Measurements from ENCODE around the gene ABTB2. TPM values are rescaled to one million over a fixed set of nuclear protein-coding genes. Genes with fewer than 3 reads are reported as not detected.

Gene ABTB2
- 0.89 TPM for polyA plus RNA-seq (2013, experiment 1 of 2)
- 0.94 TPM for polyA plus RNA-seq (2013, experiment 2 of 2)

DNA sequence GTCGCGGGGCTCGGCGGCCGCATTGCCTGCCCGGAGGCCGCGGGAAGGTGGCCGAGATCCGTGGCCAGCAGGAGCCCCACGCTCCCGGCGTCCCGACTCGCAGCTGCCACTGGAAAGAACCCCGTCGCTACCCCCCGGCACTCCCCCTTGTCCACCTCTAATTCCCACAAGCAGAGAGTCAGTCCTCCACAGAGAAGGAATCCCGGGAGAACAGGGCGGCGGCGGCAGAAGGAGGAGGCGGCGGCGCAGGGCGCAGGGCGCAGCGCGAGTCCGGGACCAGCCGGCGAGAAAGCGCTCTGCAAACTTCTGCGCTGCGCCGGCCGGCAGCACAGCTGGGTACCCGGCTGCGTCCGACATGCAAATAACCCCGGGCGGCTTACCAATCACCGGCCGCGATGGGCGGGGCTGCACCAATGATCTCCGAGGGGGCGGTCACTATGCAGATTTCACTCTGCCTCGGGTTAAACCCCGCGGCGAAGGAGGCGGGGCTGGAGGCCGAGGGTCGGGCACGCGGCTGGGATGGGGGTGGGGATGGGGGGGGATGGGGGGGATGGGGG is at the start of gene ABTB2:
Gene ABTB2, minus strand, starts transcription at position 310 of the 557 bp plus-strand sequence.
- Histone ChIP-seq H3K9me3 (replicated peaks in 1 of 2; ENCODE audit: control insufficient read depth in 2 of 2, insufficient read depth in 1 of 2, low read depth in 1 of 2, low read length in 2 of 2) (no peaks in the 10 kb centered on the region), H3K4me3 (ENCODE audit: low read length in 2 of 2) (peak within 1 kb of the TSS; percentile 66 to 77), H3K4me2 (ENCODE audit: insufficient read depth, low read length, poor library complexity, severe bottlenecking) (peak within 1 kb of the TSS; percentile 99), H3K9ac (ENCODE audit: low read depth, low read length, poor library complexity) (peak within 1 kb of the TSS; percentile 82), H4K91ac (ENCODE audit: low read depth, low read length, poor library complexity) (peak within 1 kb of the TSS; percentile 53), H3K18ac (ENCODE audit: low read length) (peak within 1 kb of the TSS; percentile 93), H3K14ac (ENCODE audit: low read length) (no peak within 1 kb of the TSS), H4K8ac (ENCODE audit: low read depth, low read length) (no peak within 1 kb of the TSS), H3K79me1 (ENCODE audit: low read depth, low read length) (no peaks in the 10 kb centered on the region), H2AK5ac (ENCODE audit: low read depth, low read length) (peak within 1 kb of the TSS; percentile 78), H2BK120ac (ENCODE audit: low read depth, low read length) (no peak within 1 kb of the TSS), H3K27ac (replicated peaks; ENCODE audit: low read length) (no peak within 1 kb of the TSS), H2BK5ac (ENCODE audit: low read length) (peak within 1 kb of the TSS; percentile 21), H3K4me1 (ENCODE audit: control insufficient read depth in 2 of 2, insufficient read depth in 1 of 2, low read depth in 1 of 2, low read length in 2 of 2) (peaks cover 15 to 18% of the 10 kb centered on the region in 2 donors), H2BK15ac (ENCODE audit: low read length) (peak within 1 kb of the TSS; percentile 38), H2AFZ (ENCODE audit: low read length) (peak within 1 kb of the TSS; percentile 98), H3K27me3 (ENCODE audit: control insufficient read depth in 3 of 3, insufficient read depth in 3 of 3, low read depth in 1 of 3, low read length in 3 of 3) (peaks cover 3 to 29% (median 5%) of the 10 kb centered on the region in 3 experiments), H3K23ac (ENCODE audit: low read depth, low read length, poor library complexity) (peak within 1 kb of the TSS; percentile 59), H3K4ac (ENCODE audit: low read length) (peak within 1 kb of the TSS; percentile 69), H2BK12ac (ENCODE audit: low read length) (no peak within 1 kb of the TSS), H3K36me3 (replicated peaks in 1 of 2; ENCODE audit: control insufficient read depth in 2 of 2, insufficient read depth in 2 of 2, low read length in 2 of 2) (no peaks in the 10 kb centered on the region)
- DNase-seq (ENCODE audit: low spot score), result peak; percentile 96
- no CpG with 5 or more reads among the region's 57 CpGs for WGBS, 2 donors (ENCODE audit: extremely low coverage in 2 of 2, insufficient read length in 2 of 2, insufficient replicate concordance in 1 of 2)

- no peak overlapping the region for H3K4me3 ChIP-seq (ENCODE audit: low read length in 2 of 2)
- no peak overlapping the region for H3K9ac ChIP-seq (ENCODE audit: low read depth, low read length, poor library complexity)
- no peak overlapping the region for H2AFZ ChIP-seq (ENCODE audit: low read length)
- no peaks in the 10 kb centered on the region for H3K79me1 ChIP-seq (ENCODE audit: low read depth, low read length)
- H3K27me3 ChIP-seq (ENCODE audit: control insufficient read depth in 3 of 3, insufficient read depth in 3 of 3, low read depth in 1 of 3, low read length in 3 of 3), result peaks cover 0 to 4% (median 2%) of the 10 kb centered on the region in 3 experiments
- no peak overlapping the region for H2BK12ac ChIP-seq (ENCODE audit: low read length)
- no peak overlapping the region for H3K14ac ChIP-seq (ENCODE audit: low read length)
- no peaks in the 10 kb centered on the region for H3K4me1 ChIP-seq (ENCODE audit: control insufficient read depth in 2 of 2, insufficient read depth in 1 of 2, low read depth in 1 of 2, low read length in 2 of 2)
- no peak overlapping the region for H2BK120ac ChIP-seq (ENCODE audit: low read depth, low read length)
- no peak overlapping the region for H4K8ac ChIP-seq (ENCODE audit: low read depth, low read length)
- no peak overlapping the region for H3K4ac ChIP-seq (ENCODE audit: low read length)
- H3K18ac ChIP-seq (ENCODE audit: low read length), result no peak overlapping the region
- no peak overlapping the region for H2BK5ac ChIP-seq (ENCODE audit: low read length)
- no peak overlapping the region for H3K23ac ChIP-seq (ENCODE audit: low read depth, low read length, poor library complexity)
- H4K91ac ChIP-seq (ENCODE audit: low read depth, low read length, poor library complexity), result no peak overlapping the region
- no peak overlapping the region for H2AK5ac ChIP-seq (ENCODE audit: low read depth, low read length)
- WGBS, 2 donors (ENCODE audit: extremely low coverage in 2 of 2, insufficient read length in 2 of 2, insufficient replicate concordance in 1 of 2), result no CpG with 5 or more reads among the region's 2 CpGs
- H3K36me3 ChIP-seq (replicated peaks in 1 of 2; ENCODE audit: control insufficient read depth in 2 of 2, insufficient read depth in 2 of 2, low read length in 2 of 2), result no peaks in the 10 kb centered on the region
- H3K27ac ChIP-seq (replicated peaks; ENCODE audit: low read length), result no peak overlapping the region
- peaks cover 0 to 2% of the 10 kb centered on the region in 2 donors for H3K9me3 ChIP-seq (replicated peaks in 1 of 2; ENCODE audit: control insufficient read depth in 2 of 2, insufficient read depth in 1 of 2, low read depth in 1 of 2, low read length in 2 of 2)
- no peak for DNase-seq (ENCODE audit: low spot score)
- no peak overlapping the region for H2BK15ac ChIP-seq (ENCODE audit: low read length)
- no peak overlapping the region for H3K4me2 ChIP-seq (ENCODE audit: insufficient read depth, low read length, poor library complexity, severe bottlenecking)
Observed at GRCh38 chr11:34407121-34407813, 49.5 kb upstream of the ABTB2 start.

GRCh38 chr11:34406413-34406812 is 48.6 kb upstream of the ABTB2 start:
- Histone ChIP-seq H3K4ac (ENCODE audit: low read length) (no peak overlapping the region), H4K8ac (ENCODE audit: low read depth, low read length) (no peak overlapping the region), H2BK120ac (ENCODE audit: low read depth, low read length) (no peak overlapping the region), H3K23ac (ENCODE audit: low read depth, low read length, poor library complexity) (no peak overlapping the region), H2BK15ac (ENCODE audit: low read length) (no peak overlapping the region), H3K79me1 (ENCODE audit: low read depth, low read length) (no peaks in the 10 kb centered on the region), H2BK5ac (ENCODE audit: low read length) (no peak overlapping the region), H3K4me2 (ENCODE audit: insufficient read depth, low read length, poor library complexity, severe bottlenecking) (no peak overlapping the region), H2AFZ (ENCODE audit: low read length) (no peak overlapping the region), H3K4me3 (ENCODE audit: low read length in 2 of 2) (no peak overlapping the region), H2AK5ac (ENCODE audit: low read depth, low read length) (no peak overlapping the region), H3K4me1 (ENCODE audit: control insufficient read depth in 2 of 2, insufficient read depth in 1 of 2, low read depth in 1 of 2, low read length in 2 of 2) (no peaks in the 10 kb centered on the region), H3K9me3 (replicated peaks in 1 of 2; ENCODE audit: control insufficient read depth in 2 of 2, insufficient read depth in 1 of 2, low read depth in 1 of 2, low read length in 2 of 2) (no peaks in the 10 kb centered on the region), H4K91ac (ENCODE audit: low read depth, low read length, poor library complexity) (no peak overlapping the region), H2BK12ac (ENCODE audit: low read length) (no peak overlapping the region), H3K14ac (ENCODE audit: low read length) (no peak overlapping the region), H3K18ac (ENCODE audit: low read length) (no peak overlapping the region), H3K36me3 (replicated peaks in 1 of 2; ENCODE audit: control insufficient read depth in 2 of 2, insufficient read depth in 2 of 2, low read length in 2 of 2) (no peaks in the 10 kb centered on the region), H3K27ac (replicated peaks; ENCODE audit: low read length) (no peak overlapping the region), H3K27me3 (ENCODE audit: control insufficient read depth in 3 of 3, insufficient read depth in 3 of 3, low read depth in 1 of 3, low read length in 3 of 3) (peaks cover 0 to 4% (median 2%) of the 10 kb centered on the region in 3 experiments), H3K9ac (ENCODE audit: low read depth, low read length, poor library complexity) (no peak overlapping the region)
- DNase-seq (ENCODE audit: low spot score), result no peak
- WGBS, 2 donors (ENCODE audit: extremely low coverage in 2 of 2, insufficient read length in 2 of 2, insufficient replicate concordance in 1 of 2), result no CpG with 5 or more reads among the region's 3 CpGs

- Histone ChIP-seq H3K18ac (ENCODE audit: low read length) (no peak overlapping the region), H3K36me3 (replicated peaks in 1 of 2; ENCODE audit: control insufficient read depth in 2 of 2, insufficient read depth in 2 of 2, low read length in 2 of 2) (no peaks in the 10 kb centered on the region), H2BK120ac (ENCODE audit: low read depth, low read length) (no peak overlapping the region), H3K27ac (replicated peaks; ENCODE audit: low read length) (no peak overlapping the region), H2BK5ac (ENCODE audit: low read length) (no peak overlapping the region), H3K79me1 (ENCODE audit: low read depth, low read length) (no peaks in the 10 kb centered on the region), H3K4me3 (ENCODE audit: low read length in 2 of 2) (no peak overlapping the region), H3K4ac (ENCODE audit: low read length) (no peak overlapping the region), H2AFZ (ENCODE audit: low read length) (no peak overlapping the region), H3K4me1 (ENCODE audit: control insufficient read depth in 2 of 2, insufficient read depth in 1 of 2, low read depth in 1 of 2, low read length in 2 of 2) (no peaks in the 10 kb centered on the region), H3K9ac (ENCODE audit: low read depth, low read length, poor library complexity) (no peak overlapping the region), H3K9me3 (replicated peaks in 1 of 2; ENCODE audit: control insufficient read depth in 2 of 2, insufficient read depth in 1 of 2, low read depth in 1 of 2, low read length in 2 of 2) (no peaks in the 10 kb centered on the region), H3K27me3 (ENCODE audit: control insufficient read depth in 3 of 3, insufficient read depth in 3 of 3, low read depth in 1 of 3, low read length in 3 of 3) (peaks cover 0 to 4% (median 2%) of the 10 kb centered on the region in 3 experiments), H2BK12ac (ENCODE audit: low read length) (no peak overlapping the region), H2BK15ac (ENCODE audit: low read length) (no peak overlapping the region), H4K91ac (ENCODE audit: low read depth, low read length, poor library complexity) (no peak overlapping the region), H3K23ac (ENCODE audit: low read depth, low read length, poor library complexity) (no peak overlapping the region), H4K8ac (ENCODE audit: low read depth, low read length) (no peak overlapping the region), H3K4me2 (ENCODE audit: insufficient read depth, low read length, poor library complexity, severe bottlenecking) (no peak overlapping the region), H3K14ac (ENCODE audit: low read length) (no peak overlapping the region), H2AK5ac (ENCODE audit: low read depth, low read length) (no peak overlapping the region)
- 97% methylated on average over 2 of the region's 7 CpGs; no CpG with 5 or more reads in 1 of the 2 donors for WGBS, 2 donors (ENCODE audit: extremely low coverage in 2 of 2, insufficient read length in 2 of 2, insufficient replicate concordance in 1 of 2)
- no peak for DNase-seq (ENCODE audit: low spot score)
Observed at GRCh38 chr11:34405079-34405858, 47.5 kb upstream of the ABTB2 start.
